Kidney capillary endothelial cell (primary cell): Measurements from ENCODE around the gene KRR1.
"Not testable (repeated sequence)": the region's sequence is repeated elsewhere in the genome, so short reads cannot be mapped to it uniquely, and the experiment has no call there.

Experiments
- DNase-seq: peaks from one replicate; pipeline ENCODE4 v3.0.0-alpha.2; 2018; ENCODE audit warnings: low spot score

The KRR1 gene

DNA sequence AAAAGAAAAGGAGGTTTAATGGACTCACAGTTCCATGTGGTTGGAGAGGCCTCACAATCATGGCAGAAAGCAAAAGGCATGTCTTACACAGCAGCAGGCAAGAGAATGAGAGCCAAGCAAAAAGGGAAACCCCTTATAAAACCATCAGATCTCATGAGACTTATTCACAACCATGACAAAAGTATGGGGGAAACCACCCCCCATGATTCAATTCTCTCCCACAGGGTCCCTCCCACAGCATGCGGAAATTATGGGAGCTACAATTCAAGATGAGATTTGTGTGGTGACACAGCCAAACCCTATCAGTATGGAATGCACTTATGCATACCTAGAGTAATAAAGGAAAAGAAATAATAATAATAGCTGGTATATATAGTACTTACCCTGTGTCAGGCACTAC is 35.3 kb downstream of the KRR1 start:
- no peak for DNase-seq

DNA sequence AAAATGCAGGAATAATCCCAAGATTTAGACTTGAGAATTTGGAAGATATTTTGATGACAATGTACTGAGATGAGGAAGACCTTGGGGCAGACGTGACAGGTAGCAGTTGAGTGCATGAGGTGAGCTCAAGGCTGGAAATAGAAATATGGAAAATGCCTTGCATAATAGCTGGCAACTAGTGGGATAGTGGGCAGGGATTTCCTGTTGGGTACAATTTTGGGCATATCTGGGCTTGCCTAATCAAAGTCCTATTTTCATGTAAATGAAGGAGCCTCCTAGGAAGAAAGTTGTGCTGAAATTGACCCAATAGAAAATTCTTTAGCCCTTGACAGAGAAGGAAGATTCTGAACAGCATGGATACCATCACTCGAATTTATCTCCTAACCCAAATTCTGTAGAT is 37.3 kb downstream of the KRR1 start:
- no peak for DNase-seq

DNA sequence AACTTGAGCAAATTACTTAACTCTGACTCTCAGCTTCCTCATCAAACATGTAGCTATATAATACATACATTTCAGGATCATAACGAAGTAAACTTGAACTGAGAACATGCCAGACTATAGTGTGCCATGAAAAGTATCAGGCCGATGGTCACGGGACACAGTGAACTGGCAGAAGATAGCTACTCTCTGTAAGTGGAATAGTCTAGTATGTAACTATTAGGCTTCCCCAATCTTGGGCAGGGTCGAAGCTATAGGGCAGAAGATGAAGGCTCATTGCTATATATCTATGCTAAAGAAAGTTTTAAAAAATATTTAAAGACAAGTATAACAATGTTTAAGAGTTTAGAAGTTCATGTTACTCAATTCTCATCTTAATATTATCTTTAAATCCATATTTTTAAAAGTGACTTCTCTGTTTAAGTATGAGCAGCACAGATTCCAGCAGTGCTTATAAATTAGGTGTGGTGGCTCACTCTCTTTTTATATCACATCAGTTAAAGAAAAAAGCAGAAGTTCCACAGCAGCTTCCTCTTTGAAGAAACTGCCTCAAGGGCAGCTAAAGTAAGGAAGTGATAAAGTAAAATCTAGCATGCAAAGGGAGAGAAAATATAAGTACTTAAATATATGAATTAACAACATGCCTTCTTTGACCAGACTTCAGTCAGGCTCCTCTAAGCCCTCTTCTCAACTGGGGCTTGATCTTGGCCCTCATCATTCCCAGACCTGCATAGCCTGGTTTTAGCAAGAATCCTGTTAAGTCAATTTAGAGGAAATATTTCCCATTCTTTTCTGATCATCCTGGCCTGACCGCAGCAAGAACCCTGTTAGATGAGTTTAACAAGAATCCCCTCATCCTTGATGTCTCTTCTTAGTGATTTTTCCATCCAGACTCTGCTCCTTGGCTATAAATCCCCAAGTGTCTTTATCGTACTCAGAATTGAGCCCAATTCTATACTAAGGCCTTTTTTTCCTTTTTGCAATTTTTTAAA is 39.2 kb downstream of the KRR1 start:
- DNase-seq: no peak

DNA sequence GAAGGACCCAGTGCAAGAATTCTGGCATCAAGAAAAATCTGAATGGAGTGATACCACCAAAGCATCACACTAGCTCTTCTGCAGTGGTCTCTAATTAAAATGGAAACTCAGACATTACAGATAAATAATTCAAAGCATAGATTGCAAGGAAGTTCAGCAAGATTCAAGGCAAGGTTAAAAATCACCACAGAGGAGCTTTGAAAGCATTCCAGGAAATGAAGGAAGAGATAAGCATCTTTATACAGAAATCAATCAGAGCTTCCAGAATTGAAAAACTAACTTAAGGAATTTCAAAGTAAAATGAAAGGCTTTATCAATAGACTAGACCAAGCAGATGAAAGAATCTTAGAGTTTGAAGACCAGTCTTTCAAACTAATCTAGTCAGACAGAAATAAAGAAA is 51.2 kb downstream of the KRR1 start:
- DNase-seq: no peak

DNA sequence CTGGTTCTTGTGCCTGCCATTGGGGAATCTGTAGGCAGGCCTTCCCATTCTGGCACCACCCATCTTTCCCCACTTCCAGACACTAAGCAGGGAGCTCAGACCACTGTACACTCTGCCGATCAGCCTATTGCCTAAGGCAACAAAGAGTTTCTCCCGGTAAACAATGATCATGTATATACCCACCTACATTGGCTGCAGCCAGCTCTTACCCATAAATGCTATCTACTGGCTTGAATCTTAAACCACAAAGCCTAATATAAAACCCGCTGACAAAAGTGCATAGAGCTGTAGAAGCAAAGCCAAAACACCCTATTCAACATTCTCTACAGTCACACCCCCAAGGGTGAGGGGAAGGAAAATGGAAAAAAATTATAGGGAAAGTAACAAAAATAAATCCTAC is 51.7 kb downstream of the KRR1 start:
- no peak for DNase-seq

DNA sequence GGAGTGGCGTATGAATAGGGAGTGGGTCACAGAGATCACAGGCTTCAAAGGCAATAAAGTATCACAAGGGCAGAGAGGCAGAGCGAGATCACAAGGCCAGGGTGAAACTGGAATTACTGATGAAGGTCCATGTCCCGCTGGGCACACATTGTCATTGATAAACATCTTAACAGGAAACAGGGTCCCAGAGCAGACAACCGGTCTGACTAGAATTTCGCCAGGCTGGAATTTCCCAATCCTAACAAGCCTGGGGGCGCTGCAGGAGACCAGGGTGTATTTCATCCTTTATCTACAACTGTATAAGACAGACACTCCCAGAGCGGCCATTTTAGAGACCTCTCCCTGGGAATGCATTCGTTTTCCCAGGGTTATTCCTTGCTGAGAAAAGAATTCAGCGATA is 53.5 kb downstream of the KRR1 start:
- DNase-seq: not testable (repeated sequence)

DNA sequence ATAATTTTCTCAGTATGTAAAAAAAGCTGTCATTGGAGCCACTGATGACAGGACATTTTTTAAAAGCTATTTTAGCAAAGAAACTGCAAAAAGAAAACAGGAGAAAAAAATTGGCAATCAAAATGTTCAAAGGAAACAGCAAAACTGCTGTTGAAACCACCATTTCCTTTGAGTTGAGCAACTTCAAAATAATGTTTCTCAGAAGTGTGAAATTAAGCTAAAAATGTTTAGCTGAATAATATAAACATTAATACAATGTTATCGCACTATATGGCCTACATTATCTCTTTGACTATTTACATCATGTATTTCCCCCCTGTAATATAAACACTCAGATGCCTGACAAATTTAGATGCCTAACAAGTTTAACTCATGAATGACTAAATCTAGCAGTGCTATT is 54.2 kb downstream of the KRR1 start:
- no peak for DNase-seq

DNA sequence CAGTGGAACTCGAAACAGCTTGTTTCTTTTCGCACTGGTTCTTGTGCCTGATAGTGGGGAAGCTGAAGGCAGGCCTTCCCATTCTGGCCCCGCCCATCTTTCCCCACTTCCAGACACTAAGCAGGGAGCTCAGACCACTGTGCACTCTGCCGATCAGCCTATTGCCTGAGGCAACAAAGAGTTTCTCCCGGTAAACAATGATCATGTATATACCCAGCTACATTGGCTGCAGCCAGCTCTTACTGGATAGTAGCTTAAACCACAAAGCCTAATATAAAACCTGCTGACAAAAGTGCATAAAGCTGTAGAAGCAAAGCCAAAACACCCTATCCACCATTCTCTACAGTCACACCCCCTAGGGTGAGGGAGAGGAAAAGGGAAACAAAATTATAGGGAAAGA is 55.6 kb downstream of the KRR1 start:
- DNase-seq: no peak

DNA sequence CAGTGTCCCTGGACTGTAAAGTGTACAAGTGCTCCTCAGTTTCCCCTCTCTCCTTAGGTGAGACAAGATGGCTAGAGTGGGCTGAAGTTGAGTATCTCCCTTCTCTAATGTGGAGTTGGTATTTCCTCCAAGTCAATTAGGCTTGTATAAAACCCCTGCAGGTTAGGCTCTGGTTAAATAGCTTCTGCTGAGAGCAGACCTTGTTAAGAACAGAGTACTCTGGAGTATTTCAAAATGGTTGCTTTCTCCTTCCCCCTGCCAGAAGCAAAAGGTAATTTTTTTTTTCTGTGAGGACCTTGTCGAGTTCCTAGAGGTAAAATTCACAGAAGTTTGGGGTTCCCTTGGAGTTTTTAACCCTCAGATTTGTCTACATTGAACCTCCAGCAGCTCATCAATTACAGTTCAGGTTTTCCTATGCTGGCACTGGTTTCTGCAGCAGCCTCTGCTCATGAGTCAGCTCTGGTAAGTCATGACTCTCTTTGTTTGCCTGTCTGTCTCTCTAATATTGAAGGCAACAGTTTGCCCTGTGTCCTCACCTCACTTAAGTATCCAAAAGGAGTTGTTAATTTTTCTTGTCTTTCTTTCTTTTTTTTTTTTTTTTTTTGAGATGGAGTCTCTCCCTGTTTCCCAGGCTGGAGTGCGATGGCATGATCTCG is 58.6 kb downstream of the KRR1 start:
- DNase-seq: no peak

DNA sequence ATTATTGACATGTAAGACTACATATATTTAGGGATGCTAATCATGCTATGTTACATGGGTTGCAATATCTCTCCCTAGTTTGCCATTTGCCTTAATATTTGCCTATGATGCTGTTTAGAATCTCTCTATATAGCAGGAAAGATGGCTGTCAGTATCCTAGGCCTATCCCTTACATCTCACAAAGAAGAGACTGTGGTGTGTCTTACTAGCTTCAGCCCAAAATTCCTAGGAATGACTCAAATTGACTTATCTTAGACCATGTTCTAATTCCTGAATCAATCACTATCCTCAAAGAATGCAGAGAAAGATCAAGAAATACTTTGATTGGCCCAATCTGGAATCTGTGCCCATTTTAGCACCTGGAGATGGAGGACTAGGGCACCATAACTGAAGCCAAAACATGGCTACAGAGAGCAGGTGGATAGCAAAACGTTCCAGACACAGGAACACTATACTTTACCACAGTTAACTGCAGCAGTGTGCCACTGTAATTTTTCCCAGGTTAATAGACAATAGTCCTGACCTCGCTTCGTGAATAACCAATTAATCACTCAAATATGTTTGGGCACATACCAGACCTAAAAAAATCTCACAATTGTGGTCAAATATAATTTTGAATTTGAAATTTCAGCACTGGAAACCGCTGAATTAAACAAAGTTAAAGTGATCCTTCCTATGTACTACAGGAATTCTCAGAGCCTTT is 63.6 kb downstream of the KRR1 start:
- no peak for DNase-seq

DNA sequence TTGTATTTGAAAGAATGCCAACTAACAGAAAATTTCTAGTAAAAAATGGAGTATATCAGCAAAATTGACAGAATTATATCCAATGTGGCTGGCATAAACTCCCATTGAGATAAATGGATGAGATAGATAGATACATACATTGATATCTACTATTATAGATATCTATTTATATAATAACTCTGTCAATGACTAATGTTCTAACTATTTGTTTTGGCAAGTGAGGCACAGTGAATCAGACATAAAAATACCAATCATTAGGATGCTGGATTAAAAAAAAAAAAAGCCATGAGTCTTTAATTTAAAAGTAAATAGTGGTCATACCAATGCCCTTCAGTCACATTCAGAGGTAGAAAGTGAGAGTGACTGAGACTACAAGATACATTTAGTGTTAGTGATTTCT is 64.6 kb downstream of the KRR1 start:
- peak; percentile 16 for DNase-seq

DNA sequence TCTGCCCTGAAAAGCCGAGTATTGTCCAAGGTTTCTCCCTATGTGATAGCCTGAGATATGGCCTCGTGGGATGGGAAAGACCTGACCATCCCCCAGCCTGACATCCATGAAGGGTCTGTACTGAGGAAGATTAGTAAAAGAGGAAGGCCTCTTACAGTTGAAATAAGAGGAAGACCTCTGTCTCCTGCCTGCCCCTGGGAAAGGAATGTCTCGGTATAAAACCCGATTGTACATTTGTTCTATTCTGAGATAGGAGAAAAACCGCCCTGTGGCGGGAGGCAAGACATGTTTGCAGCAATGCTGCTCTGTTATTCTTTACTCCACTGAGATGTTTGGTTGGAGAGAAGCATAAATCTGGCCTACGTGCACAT is 66.3 kb downstream of the KRR1 start:
- DNase-seq: not testable (repeated sequence)

DNA sequence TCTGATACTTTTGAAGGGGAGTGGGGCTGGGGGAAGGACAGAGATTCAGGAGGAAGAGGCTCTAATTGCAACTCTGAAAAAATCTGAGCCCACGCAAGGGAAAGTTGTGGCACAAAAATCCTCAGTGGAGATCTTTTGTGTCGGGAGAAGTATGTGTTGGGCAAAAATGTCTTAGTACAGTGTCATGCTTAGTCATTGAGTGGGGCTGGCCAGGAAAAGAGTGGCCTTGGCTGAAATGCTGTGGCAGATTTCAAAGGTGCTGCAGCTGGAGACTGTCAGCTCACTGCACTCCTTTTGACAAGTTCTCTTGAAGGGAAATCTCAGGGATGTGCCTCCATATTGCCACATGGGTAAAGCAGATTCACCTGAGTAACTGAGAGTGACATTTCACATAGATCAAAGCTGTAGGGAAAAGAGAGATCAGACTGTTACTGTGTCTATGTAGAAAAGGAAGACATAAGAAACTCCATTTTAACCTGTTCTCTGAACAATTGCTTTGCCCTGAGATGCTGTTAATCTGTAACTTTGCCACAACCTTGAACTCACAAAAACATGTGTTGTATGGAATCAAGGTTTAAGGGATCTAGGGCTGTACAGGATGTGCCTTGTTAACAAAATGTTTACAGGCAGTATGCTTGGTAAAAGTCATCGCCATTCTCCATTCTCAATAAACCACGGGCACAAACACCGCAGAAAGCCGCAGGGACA is 66.8 kb downstream of the KRR1 start:
- no peak for DNase-seq

DNA sequence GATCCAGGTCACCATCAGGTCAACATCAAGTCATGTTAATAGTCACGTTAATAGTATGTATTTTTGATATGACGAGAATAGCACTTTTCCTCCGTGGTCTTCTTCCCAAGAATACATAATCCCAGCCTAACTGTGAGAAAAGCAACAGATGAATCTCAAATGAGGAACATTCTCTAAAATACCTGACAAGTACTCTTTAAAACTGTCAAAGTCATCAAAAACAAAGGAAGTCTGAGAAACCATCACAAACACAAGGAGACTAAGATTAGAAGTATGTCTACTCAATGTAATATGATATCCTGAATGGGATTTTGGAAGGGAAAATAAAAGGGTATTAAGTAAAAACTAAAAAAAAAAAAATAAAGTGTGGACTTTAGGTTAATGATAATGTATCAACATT is 67.7 kb downstream of the KRR1 start:
- no peak for DNase-seq

DNA sequence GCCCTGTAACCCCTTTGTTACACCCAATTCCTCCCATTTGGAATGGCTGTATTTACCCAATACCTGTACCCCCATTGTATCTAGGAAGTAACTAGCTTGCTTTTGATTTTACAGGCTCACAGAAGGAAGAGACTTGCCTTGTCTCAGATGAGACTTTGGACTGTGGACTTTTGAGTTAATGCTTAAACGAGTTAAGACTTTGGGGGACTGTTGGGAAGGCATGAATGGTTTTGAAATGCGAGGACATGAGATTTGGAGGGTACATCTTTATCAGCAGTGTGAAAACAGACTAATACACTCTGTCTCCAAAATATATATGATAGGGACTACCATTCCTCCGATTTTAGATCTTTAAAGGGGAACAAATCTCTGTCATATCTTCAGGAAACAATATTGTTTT is 69.0 kb downstream of the KRR1 start:
- DNase-seq: not testable (repeated sequence)

DNA sequence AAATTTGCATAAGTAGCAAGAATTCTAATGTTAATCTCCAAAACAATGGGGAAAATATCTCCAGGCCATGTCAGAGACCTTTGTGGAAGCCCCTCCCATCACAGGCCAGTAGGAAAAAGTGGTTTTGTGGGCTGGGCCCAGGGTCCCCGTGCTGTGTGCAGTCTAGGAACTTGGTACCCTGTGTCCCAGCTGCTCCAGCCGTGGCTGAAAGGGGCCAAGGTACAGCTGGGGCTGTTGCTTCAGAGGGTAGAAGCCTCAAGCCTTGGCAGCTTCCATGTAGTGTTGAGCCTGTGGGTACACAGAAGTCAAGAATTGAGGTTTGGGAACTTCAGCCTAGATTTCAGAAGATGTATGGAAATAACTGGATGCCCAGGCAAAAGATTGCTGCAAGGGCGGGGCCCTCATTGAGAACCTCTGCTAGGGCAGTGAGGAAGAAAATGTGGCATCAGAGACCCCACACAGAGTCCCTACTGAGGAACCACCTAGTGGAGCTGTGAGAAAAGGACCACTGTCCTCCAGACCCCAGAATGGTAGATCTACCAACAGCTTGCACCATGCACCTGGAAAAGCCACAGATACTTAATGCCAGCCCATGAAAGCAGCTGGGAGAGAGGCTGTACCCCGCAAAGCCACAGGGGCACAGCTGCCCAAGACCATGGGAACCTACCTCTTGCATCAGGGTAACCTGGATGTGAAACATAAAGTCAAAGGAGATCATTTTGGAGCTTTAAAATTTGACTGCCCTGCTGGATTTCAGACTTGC is 69.5 kb downstream of the KRR1 start:
- not testable (repeated sequence) for DNase-seq
